NCI-H1105 treated with DMSO at 0.1 percent for 48 hours (cell line): ENCODE data around the gene RRAGD.

Experiments used
- DNase-seq: peaks from one replicate; lab custom pipeline; 2025; lab: John Stamatoyannopoulos, UW

The RRAGD gene

DNA sequence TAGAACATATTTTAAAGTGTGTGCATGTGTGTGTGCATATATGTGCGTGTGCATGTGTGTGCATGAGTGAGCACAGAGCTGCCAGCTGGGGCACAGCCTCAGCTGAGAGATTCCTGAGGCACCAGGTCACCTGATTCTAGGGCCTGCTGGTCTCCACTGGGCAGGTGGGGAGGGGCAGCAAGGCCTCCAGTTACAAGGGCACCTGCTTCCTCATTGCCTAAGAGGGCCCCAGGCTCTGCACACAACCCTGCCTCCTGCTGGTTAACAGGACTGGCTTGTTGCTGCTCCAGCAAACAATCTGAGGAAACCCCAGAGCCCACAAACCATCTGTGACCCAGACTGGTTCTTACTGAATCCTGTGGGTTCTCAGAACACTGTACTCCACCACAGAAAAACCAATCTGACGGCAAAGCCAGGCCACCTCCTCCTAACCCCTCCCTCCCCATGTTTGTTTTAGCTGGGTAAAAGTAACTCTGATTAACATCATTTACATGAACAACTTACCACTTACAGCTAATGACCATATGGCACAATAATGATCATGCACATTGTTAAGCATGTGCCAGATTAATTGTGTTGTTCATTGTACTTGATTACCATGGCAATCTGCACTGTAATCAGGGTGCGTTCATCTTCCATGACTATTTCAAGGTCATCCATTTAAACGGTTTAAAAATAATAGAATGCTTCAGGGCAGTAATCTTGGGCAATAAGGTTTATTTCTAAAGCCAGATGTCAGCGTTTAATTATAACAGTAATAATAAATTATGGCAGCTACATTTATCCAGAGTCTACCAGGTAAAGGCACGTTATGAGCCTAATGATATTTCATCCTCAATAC lies 36.4 kb downstream of the RRAGD start:
- peak; percentile 90 for DNase-seq

DNA sequence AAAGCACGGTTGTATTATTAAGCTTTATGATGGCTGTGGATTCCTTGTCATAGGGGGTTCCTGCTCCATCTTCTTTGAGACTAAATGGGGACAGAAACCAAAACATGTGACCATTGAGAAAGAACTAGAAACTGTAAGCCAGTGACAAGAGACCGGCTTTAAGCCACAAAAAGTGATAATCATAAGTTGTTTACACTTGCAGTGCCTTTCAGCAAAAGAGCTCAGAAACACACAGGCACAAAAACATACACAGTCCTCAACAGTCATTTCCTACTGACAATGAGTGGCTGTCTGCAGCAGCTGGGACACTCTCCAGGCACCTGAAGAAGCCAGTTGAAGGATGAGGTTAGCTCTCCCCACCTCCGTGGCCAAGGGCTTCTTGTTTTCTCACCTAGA lies 39.6 kb downstream of the RRAGD start:
- no peak for DNase-seq

DNA sequence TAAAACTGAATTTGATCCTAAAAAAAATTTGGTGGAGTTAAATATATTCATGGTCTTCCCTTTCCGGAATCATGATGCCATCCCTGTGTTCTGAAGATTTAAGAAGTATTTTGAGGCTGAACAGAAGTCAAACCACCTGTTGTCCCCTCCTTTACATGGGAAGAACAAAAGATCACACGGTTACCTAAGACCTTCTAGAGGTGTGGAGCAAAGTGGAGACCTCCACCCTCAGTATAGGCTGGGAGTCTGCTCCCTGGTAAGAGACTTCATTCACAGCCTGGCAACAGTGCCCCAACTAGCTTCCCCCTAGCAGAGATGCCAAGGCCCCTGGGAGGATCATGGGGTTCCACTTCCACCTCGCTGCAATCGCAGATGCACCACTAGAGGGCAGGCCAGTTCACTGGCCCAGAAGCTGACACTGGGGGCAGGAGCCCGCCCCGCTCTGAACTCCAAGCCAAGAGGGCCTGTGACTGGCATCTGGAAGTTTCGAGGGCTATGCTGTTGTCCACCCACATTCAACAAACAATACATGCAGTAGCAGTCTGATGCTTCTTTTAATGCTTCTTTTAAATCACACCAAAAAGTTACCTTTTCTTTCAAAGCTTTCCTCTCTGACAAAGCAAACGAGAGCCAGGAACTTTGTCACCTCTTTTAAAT lies 40.1 kb downstream of the RRAGD start:
- DNase-seq = peak; percentile 56

DNA sequence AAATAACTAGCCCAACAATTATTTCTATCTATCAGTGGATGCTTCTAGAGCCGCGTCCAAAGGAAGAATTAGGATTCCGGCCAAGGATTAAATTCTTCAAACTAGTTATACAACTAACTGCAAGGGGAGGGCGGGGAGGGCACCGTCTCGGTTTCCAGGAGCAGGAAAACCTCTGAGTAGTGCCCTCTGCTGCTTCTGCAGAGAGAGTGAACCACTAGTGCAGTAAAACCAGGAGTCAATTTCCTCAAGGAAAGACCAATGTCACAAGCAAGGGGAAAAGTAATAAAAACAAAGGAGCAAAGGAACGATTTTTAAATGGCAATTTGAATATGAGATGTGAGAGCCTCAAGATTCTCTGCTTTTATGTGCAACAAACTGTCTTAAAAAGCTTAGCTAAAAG lies 43.1 kb downstream of the RRAGD start:
- no peak for DNase-seq

DNA sequence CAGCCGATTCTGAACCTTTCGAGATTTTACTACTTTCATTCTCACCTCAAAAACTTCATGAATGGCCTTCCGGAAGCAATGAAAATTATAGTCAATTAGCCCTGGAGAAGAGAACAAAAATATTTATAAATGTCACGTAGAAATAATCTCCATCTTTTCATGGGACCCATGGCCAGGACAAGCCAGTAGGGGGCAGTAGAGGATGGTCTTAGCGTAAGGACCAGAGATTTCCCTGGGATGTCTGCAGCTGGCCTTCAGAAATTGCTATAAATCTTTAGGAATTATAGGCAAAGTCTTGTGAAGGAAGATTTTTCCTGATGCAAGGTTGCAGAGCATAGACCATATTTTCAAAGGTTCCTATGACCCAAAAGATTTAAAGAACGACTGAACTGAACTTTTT lies 44.0 kb downstream of the RRAGD start:
- DNase-seq = peak; percentile 61

DNA sequence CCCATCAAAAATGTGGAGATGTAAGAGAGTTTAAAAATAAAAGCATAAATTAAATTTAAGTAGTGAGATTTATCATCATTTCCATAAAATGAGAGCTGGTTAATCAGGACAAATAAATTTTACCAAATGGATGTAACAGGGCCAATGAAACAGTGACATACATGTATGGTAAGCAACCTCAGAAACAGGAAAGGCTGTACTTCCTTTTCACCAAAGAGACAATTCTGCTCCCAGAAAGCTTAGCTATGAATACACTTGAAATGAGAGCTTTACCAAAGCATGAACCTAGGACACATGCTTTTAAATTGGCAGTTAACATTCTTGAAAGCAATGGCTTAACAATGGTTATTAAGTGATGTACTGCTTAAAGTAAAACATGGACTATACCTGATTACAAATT lies 47.5 kb downstream of the RRAGD start:
- DNase-seq = no peak

DNA sequence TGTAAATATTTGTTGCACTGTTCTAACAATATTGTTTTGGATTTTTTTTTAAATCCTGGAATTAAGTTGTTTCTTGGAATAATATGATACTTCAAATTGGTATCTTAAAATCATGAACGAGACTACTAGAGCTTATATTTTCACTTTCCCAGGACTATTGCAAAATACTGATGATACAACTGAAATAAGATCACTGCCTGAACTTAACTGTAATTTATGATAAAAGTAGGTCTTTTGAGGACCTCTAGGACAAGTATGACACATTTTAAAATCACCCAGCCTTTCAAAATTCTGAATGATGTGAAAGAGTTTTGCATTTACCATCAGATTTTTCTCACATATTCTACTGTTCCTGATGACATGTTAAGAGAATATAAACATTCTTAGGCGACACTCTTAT lies 50.9 kb downstream of the RRAGD start:
- no peak for DNase-seq

DNA sequence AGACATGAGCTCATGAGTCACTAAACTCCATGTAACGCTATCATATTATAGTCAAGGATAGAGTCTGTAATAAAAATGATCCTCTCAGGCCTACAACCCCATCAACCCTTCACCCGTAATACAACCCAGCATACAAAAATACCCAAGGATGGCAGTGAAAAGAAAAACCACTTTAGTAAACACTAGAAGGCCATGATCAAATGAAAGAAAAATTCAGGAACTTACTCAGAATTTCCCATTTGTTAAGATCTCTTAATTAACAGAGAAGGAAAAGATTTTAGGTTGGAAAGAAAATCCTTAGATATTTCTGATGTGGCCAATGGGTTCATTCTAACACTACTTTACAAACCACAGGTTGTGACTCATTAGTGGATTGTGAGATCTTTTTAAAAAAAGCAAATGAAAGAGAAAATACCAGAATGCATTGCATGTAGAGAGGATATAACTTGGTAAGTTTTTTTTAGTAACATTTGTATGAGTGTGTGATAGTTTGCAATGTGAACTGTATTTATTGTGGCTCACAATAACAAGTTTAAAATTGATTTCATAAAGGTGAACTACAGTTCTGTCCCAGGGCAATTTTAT lies 51.6 kb downstream of the RRAGD start:
- DNase-seq = no peak

DNA sequence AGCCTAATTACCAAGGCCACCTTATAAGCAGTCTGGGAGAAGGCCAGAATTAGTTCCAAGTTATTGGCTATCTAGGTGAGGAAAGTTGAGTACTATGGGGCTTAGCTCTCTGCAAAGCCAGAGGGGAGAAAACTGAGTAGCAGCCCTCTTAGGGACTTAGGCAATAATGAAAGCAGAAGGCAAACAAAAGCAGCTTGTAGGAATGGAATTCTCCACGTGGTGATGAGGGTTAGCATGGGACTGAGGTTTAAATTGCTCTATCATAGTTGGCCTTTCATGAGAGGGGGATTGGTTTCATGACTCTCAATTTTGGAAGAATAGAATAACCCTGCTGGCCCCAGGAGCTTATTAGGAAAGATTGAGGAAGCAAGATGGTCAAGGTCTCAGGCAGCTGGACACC lies 52.5 kb downstream of the RRAGD start:
- no peak for DNase-seq

DNA sequence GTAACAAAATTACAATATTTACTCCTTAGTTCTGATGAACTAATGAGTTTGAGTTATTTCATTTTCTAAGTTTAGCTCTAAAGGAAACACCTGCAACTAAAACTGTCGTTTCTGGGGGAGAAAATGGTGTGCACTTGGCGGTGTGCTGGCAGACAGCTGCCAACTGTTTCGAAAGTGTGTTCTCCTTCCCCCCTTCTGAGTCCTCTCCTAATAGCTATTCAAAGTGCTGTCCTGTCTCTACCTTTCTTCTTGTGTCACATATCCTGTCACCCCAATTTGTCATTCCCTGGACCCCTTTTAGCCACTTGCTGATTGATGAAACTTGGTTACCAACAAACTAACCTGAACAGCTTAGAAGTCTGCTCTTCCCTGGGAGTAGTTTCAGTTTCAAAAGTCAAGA lies 54.7 kb downstream of the RRAGD start:
- no peak for DNase-seq

DNA sequence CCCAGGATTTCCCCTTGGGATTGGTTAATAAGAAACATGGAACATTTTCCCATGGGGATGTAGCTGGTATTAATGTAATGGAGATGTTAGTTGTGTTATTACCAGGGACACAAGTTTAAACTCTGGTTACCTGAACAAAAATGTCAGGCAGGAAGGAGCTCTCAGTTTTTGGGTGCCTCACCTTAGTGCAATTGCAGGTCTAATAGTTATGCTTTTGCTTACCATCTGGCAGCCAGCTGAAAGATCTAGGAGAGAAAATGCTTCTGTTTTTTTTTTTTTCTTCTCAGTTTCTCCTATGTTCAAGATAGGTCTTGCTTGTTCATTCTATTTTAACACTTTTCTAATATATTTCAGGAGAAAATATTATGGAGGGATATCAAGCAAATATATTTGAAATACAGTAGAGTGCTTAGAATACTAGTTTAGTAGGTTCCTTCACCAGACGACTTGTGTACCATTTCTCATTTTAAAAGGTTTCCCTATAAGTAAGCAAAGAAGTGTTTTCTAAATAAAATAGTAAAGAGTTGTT lies 55.4 kb downstream of the RRAGD start:
- DNase-seq = no peak

DNA sequence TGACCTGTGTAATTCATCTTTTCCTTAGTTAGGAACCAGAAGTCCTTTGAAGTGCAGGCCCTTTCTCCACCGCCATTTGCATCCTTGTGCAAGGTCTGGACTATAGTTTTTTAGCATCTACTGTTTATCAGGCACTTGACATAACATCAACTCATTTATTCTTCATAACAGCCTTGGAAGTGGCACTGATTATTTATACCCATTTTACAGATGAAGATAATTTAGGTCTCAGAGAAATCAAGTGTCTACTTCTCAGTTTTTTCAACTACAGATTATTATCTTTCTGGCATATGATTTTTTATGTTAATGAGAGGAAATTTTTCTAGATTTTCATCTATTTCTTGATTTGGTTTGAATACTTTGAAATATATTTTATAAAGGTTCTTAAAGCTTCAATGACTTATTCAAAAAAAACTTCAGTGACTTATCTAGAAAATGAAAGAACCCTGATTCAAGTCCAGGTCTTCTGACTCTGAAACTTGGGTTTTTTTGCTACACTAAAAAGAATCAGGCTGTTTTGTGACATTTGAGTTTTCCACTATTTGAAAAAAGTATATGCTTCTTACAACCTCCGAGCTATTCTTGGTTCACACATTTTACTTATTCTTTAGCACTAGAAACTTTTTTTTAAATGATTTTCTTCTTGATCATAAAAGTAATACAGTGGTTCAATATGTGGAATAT lies 56.4 kb downstream of the RRAGD start:
- DNase-seq = no peak

DNA sequence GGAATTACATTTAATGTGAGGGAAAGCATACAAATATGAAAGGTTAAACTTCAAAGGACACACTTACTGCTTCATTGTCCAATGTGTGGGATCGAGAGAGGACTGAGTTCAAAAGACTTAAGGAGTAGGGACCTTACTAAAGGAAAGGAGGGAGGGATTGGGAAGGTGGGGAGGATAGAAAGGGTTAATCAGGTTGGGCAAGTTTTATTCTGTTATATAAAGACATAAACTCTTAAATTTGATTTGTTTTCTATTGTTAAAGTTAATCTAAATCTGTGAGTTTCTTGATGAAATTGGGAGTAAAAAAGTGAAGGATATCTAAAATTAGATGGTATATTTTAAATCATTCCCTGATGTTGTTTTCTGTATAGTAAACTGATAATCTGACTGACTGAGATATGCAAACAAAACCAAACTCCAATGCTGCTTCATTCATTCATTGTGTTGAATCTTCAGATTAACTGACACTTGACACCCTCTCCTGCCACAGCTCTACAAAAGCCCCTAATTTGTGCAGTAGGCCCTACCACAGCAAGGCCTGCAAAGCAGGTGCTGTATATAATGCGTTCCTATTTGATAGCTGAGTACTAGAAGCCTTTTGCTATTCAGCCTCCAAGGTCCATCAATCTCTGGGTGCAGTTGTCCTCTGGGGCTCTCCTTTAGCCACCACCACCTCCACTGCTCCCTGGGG lies 58.2 kb downstream of the RRAGD start:
- peak; percentile 74 for DNase-seq

DNA sequence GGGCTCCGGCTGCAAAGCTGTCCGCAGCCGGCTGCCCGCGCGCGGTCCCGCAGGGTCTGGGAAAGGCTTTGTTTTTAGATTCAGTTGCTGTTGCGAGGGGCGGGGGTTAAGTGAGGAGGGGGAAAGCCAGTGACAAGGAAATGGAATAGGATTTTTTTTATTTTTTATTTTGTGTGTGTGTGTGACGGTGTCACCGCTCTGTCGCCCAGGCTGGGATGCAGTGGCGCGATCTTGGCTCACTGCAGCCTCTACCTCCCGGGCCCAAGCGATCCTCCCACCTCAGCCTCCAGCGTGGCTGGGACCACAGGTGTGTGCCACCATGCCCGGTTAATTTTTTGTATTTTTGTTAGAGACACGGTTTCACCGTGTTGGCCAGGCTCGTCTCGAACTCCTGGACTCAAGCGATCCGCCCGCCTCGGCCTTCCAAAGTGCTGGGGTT lies 58.9 kb downstream of the RRAGD start:
- no peak for DNase-seq

DNA sequence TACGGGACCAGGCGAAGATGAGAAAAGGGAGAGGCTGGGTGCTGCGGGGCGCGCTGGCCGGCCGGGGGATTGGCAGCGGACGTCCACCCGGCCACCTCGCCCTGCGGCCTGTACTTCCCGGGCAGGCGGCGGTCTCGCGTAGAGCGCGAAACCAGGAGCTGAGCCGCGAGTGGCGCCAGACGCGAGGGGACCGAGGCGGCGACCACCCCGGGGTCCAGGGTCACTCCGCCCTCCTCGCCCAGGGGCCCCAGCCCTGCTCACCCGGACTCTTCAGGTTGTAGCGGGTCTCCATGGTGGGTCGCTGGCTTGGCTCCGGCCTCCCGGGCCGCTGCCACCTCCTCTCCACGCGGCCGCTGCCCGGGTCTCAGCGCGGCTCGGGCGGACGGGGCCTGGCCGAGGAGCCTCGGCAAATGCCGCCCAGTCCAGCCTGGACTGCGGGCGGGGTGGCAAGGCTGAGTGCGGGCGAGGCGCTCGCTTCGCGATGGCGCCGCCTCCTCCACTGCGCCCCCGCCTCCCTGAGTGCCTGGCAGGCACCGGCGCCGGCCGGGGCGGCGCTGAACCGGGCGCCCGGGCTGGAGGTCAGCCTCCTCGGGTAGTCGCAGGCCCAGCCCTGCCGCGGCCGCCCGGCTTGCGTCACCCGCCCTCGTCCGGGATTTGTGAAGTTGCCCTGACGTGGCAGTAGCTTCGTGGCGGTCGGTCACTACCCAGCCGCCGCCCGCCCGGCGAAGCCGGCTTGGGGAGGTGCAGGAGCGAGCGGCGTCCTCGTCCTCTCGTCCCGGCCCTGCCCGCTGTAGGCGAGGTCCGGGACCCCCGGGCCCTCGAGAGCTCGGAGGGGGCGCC lies 59.6 kb downstream of the RRAGD start, which contains the start of gene UBE2J1:
UBE2J1 (minus strand) TSS at position 445 of the 840 bp plus-strand sequence; CDS start at position 292, 153 bp downstream.
- DNase-seq = peak; percentile 71

DNA sequence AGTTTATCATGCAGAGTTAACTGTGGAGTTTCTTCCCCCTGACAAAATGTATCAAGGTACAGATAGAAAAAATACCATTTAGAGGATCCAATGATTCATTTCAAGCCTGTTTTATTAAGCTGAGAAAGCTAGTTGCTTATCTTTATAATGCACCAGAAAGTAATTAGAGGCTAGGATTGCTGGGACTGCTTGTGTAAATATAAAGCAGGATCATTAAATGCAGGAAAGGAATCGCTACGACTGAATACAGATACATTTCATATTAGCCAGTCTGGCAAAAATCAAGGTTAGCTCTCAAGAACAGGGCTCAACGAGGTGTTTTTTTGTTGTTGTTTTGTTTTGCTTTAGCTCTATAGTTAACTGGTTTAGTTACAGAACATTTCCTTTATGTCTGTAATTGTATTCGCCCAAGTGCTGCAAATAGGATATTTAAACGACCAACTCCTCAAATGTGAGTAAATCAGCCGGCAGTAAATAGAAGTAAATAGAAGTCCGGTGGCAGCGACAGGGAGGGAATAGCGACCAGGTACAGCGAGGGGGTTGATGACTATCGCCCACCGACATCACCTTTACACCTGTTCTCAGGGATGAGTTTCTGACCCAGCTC lies 60.3 kb downstream of the RRAGD start:
- DNase-seq = peak; percentile 68

DNA sequence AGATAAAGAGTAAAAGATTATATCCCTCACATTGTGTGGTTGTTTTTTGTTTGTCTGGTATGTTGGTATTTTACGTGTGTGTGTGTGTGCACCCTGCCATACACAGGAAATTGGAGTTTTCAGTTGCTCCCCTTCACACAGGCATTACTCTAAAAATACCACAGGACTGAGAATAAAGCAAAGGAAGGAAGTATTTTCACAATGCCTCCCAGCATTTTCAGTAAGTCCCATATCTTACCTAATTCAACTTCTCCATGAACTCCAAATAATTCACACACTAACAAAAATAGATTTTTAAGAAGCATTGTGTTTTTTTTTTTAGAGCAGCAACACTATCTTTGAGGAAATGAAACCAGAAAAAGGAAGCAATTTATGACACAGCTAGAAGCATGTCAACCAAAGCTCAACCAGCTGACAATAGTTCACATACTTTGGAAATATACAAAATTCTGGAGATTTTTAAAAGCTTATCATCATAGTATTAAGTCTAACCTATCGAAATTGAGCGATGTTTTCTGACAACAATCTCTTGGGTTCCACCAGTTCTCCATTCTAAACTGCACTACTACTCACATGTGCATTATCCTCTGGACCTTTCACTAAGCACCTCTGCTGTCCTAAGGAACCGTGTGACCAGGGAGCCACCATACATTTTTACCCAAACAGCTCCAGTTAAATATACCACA lies 61.6 kb downstream of the RRAGD start:
- DNase-seq = no peak

DNA sequence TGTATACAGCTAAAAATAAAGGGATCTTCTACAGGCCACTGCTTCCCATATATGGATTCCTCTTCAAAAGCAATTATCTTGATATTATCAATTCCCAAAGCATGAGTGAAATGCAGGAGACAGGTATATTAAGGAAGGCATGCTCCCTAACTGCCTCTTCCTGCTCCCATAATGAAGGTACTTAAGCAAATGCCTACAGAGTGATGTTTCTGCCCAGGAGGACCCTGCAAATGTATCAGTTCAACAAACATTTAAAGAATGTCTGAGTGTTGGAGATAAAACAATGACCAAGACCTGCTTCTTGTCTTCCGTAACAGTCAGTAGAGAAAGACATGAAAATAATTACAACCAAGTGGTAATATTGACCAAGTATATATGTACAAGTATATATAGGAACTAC lies 63.7 kb downstream of the RRAGD start:
- DNase-seq = no peak

DNA sequence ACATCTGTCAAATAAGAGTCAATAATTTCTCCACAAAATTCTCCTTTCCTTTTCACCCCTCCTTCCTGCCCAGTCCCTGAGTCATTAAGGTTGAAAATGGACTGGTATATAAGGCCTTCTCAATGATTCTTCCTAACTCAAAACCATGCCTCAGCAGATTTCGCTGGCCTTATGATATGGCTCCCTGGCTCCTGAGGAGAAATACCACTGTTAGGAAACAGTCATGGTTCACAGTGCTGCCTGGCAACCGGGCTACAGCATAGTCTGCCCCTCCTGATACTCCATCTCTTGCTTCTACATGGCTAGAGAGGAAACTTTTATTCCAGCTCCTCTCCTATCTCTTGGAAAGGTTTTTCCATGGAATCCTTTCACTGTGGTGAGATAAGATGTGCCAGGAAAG lies 64.2 kb downstream of the RRAGD start:
- DNase-seq = no peak

DNA sequence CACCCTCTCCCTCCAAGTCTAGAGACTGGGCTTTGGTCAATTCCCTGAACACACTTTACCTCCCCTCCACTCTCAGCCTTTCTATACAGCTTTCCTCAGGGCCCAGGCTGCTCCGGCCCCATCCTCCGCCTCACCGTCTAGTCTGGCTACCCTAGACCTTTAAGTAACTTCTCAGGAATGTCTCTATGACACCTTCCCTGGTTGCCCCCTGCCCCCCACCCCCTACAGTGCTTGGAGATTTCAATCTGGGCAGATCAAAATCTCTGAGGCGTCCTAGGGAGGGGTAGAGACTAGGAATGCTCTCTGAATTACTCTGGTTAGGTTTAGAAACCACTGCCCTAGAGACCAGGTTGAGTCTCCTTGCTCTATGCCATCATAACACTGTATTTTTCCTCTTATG lies 65.6 kb downstream of the RRAGD start:
- no peak for DNase-seq
